Fibroblast of gingiva (primary cell): ENCODE results near the gene GEMIN2.
"Not testable (repeated sequence)": the region's sequence is repeated elsewhere in the genome, so short reads cannot be mapped to it uniquely, and the experiment has no call there.

Source experiments
- DNase-seq: peaks from one replicate; pipeline ENCODE4 v3.0.0-alpha.2; 2011; ENCODE audit warnings: low read depth

GEMIN2 gene

GRCh38 chr14:39109893-39110715, 4.0 kb upstream of the GEMIN2 start:
- no peak for DNase-seq

- DNase-seq: no peak
These were observed 444 bp upstream of the GEMIN2 start for GRCh38 chr14:39113685-39114072.

- DNase-seq: no peak
These were observed 8.4 kb downstream of the GEMIN2 start for GRCh38 chr14:39122330-39123138.

- DNase-seq: not testable (repeated sequence)
These were observed 23.7 kb downstream of the GEMIN2 start for GRCh38 chr14:39137835-39138234.

GRCh38 chr14:39138440-39138839, 24.3 kb downstream of the GEMIN2 start:
- peak; percentile 54 for DNase-seq

- no peak for DNase-seq
These were observed 26.0 kb downstream of the GEMIN2 start for GRCh38 chr14:39140170-39140569.

GRCh38 chr14:39141623-39142022, 27.5 kb downstream of the GEMIN2 start:
- DNase-seq: not testable (repeated sequence)

- not testable (repeated sequence) for DNase-seq
These were observed 29.1 kb downstream of the GEMIN2 start for GRCh38 chr14:39143226-39143625.

- no peak for DNase-seq
These were observed 31.3 kb downstream of the GEMIN2 start for GRCh38 chr14:39145266-39145966.

- no peak for DNase-seq
These were observed 40.6 kb downstream of the GEMIN2 start for GRCh38 chr14:39154594-39155189.

GRCh38 chr14:39157491-39157890, 43.4 kb downstream of the GEMIN2 start:
- no peak for DNase-seq

- DNase-seq: no peak
These were observed 44.2 kb downstream of the GEMIN2 start for GRCh38 chr14:39158222-39158858.

GRCh38 chr14:39160494-39160893, 46.4 kb downstream of the GEMIN2 start:
- DNase-seq: no peak

- not testable (repeated sequence) for DNase-seq
These were observed 53.7 kb downstream of the GEMIN2 start for GRCh38 chr14:39167797-39168320.

- no peak for DNase-seq
These were observed 54.5 kb downstream of the GEMIN2 start for GRCh38 chr14:39168591-39168990.

GRCh38 chr14:39169541-39169900, 55.4 kb downstream of the GEMIN2 start:
- DNase-seq: no peak

GRCh38 chr14:39173198-39173597, 59.1 kb downstream of the GEMIN2 start:
- DNase-seq: no peak

GRCh38 chr14:39174560-39175444, 60.7 kb downstream of the GEMIN2 start, which contains the start of gene PNN:
PNN (plus strand) TSS chr14:39175254; CDS start chr14:39175280, 26 bp downstream.
- peak; percentile 100 for DNase-seq

- no peak for DNase-seq
These were observed 61.5 kb downstream of the GEMIN2 start for GRCh38 chr14:39175445-39176262.
